ENCODE results near the gene ADAMTS17.

ADAMTS17 gene

GRCh38 chr15:100170291-100171210, 171.2 kb downstream of the ADAMTS17 start:
- peak; percentile 6 for DNase-seq (ENCODE audit: low spot score)

- peak; percentile 20 for DNase-seq (ENCODE audit: low spot score)
These were observed 172.0 kb downstream of the ADAMTS17 start for GRCh38 chr15:100169615-100170290.

- peak; percentile 45 for DNase-seq (ENCODE audit: low spot score)
These were observed 173.0 kb downstream of the ADAMTS17 start for GRCh38 chr15:100168787-100169186.

GRCh38 chr15:100167884-100168375, 173.8 kb downstream of the ADAMTS17 start:
- no peak for DNase-seq (ENCODE audit: low spot score)

- no peak for DNase-seq (ENCODE audit: low spot score)
These were observed 175.5 kb downstream of the ADAMTS17 start for GRCh38 chr15:100166313-100166712.

- DNase-seq (ENCODE audit: low spot score) = no peak
These were observed 177.8 kb downstream of the ADAMTS17 start for GRCh38 chr15:100163961-100164360.

GRCh38 chr15:100160953-100161352, 180.8 kb downstream of the ADAMTS17 start:
- no peak for DNase-seq (ENCODE audit: low spot score)

- DNase-seq (ENCODE audit: low spot score) = no peak
These were observed 182.3 kb downstream of the ADAMTS17 start for GRCh38 chr15:100159436-100159835.

GRCh38 chr15:100158356-100158755, 183.4 kb downstream of the ADAMTS17 start:
- no peak for DNase-seq (ENCODE audit: low spot score)

GRCh38 chr15:100156201-100156600, 185.6 kb downstream of the ADAMTS17 start:
- no peak for DNase-seq (ENCODE audit: low spot score)

- no peak for DNase-seq (ENCODE audit: low spot score)
These were observed 187.4 kb downstream of the ADAMTS17 start for GRCh38 chr15:100154338-100154737.

- DNase-seq (ENCODE audit: low spot score) = peak; percentile 48
These were observed 189.3 kb downstream of the ADAMTS17 start for GRCh38 chr15:100152463-100152862.

- peak; percentile 22 for DNase-seq (ENCODE audit: low spot score)
These were observed 190.9 kb downstream of the ADAMTS17 start for GRCh38 chr15:100150906-100151305.

GRCh38 chr15:100147828-100148227, 193.9 kb downstream of the ADAMTS17 start:
- DNase-seq (ENCODE audit: low spot score) = no peak

GRCh38 chr15:100143378-100143777, 198.4 kb downstream of the ADAMTS17 start:
- no peak for DNase-seq (ENCODE audit: low spot score)

GRCh38 chr15:100141311-100142001, 200.3 kb downstream of the ADAMTS17 start:
- DNase-seq (ENCODE audit: low spot score) = no peak

GRCh38 chr15:100140527-100141308, 201.1 kb downstream of the ADAMTS17 start:
- DNase-seq (ENCODE audit: low spot score) = no peak

- no peak for DNase-seq (ENCODE audit: low spot score)
These were observed 207.2 kb downstream of the ADAMTS17 start for GRCh38 chr15:100134586-100134985.

GRCh38 chr15:100134089-100134583, 207.6 kb downstream of the ADAMTS17 start:
- DNase-seq (ENCODE audit: low spot score) = no peak

- DNase-seq (ENCODE audit: low spot score) = no peak
These were observed 208.8 kb downstream of the ADAMTS17 start for GRCh38 chr15:100133001-100133400.

GRCh38 chr15:100132309-100132708, 209.5 kb downstream of the ADAMTS17 start:
- DNase-seq (ENCODE audit: low spot score) = no peak
